Loucy (cell line): ENCODE results near the gene ZNRF3.

Experiments
- H2AFZ ChIP-seq: fragments of 200-600 bp; sonication (generic); 2 replicates; pipeline ENCODE4 v1.6.0; 2016; ENCODE audit warnings: antibody characterized with exemption, mild to moderate bottlenecking, low read length, moderate library complexity
- H3F3A ChIP-seq: fragments of 200-600 bp; 2 replicates; pipeline ENCODE4 v1.6.0; 2016; ENCODE audit warnings: antibody characterized with exemption, low read depth, mild to moderate bottlenecking
- H3K27me3 ChIP-seq: fragments of 200-600 bp; sonication (generic); 2 replicates; pipeline ENCODE4 v1.6.1; 2014; ENCODE audit warnings: low read length, mild to moderate bottlenecking; ENCODE audit not compliant: insufficient read depth, poor library complexity, severe bottlenecking
- H3K36me3 ChIP-seq: fragments of 200-600 bp; sonication (generic); 2 replicates; pipeline ENCODE4 v1.6.1; 2016; ENCODE audit warnings: low read length; ENCODE audit not compliant: insufficient read depth
- H3K4me1 ChIP-seq: fragments of 200-600 bp; sonication (generic); 2 replicates; pipeline ENCODE4 v1.5.1; 2014; ENCODE audit warnings: low read length, mild to moderate bottlenecking; ENCODE audit not compliant: insufficient read depth, poor library complexity, severe bottlenecking
- H3K4me2 ChIP-seq: fragments of 200-600 bp; sonication (generic); 2 replicates; pipeline ENCODE4 v1.6.0; 2014; ENCODE audit warnings: antibody characterized with exemption, low read length, low read depth, mild to moderate bottlenecking; ENCODE audit not compliant: poor library complexity, severe bottlenecking
- H3K4me3 ChIP-seq: fragments of 200-600 bp; sonication (generic); 2 replicates; pipeline ENCODE4 v1.5.1; 2014; ENCODE audit warnings: low read length, mild to moderate bottlenecking, mixed read lengths; ENCODE audit not compliant: poor library complexity, severe bottlenecking
- H3K79me2 ChIP-seq: fragments of 200-600 bp; sonication (generic); 2 replicates; pipeline ENCODE4 v1.6.1; 2014; ENCODE audit warnings: low read length; ENCODE audit not compliant: insufficient read depth
- H3K9ac ChIP-seq: fragments of 200-600 bp; sonication (generic); 2 replicates; pipeline ENCODE4 v1.6.0; 2014; ENCODE audit warnings: mild to moderate bottlenecking, low read depth, low read length, moderate library complexity; ENCODE audit not compliant: poor library complexity, severe bottlenecking
- H3K9me2 ChIP-seq: fragments of 200-600 bp; sonication (generic); replicated peaks from 2 replicates; pipeline ENCODE4 v1.6.1; 2016; ENCODE audit warnings: low read depth, low read length, mixed read lengths
- H3K9me3 ChIP-seq: fragments of 200-600 bp; sonication (generic); 2 replicates; pipeline ENCODE4 v1.6.1; 2014; ENCODE audit warnings: mild to moderate bottlenecking, antibody characterized with exemption, low read length, low read depth; ENCODE audit not compliant: insufficient read depth
- H4K20me1 ChIP-seq: fragments of 200-600 bp; sonication (generic); 2 replicates; pipeline ENCODE4 v1.6.0; 2014; ENCODE audit warnings: antibody characterized with exemption, low read length, mild to moderate bottlenecking; ENCODE audit not compliant: insufficient read depth, poor library complexity, severe bottlenecking
- CTCF ChIP-seq: fragments of 200-600 bp; sonication (generic); conservative IDR thresholded peaks from 2 replicates; pipeline ENCODE4 v1.5.1; 2014; ENCODE audit warnings: mild to moderate bottlenecking, antibody characterized with exemption, low read length
- EZH2phosphoT487 ChIP-seq: fragments of 200-600 bp; IDR thresholded peaks from 2 replicates; pipeline ENCODE4 v1.6.1; 2018; ENCODE audit warnings: antibody characterized with exemption, mild to moderate bottlenecking, moderate library complexity, borderline replicate concordance

ZNRF3 gene

GRCh38 chr22:29073618-29074275 is 190.4 kb downstream of the ZNRF3 start:
- no peak for TF ChIP-seq EZH2phosphoT487
- TF ChIP-seq CTCF = no peak
- Histone ChIP-seq H3K4me2 (peak overlapping the region; percentile 79), H3K9ac (peak overlapping the region; percentile 61), H4K20me1 (no peaks in the 10 kb centered on the region), H3K27me3 (no peaks in the 10 kb centered on the region), H3F3A (peaks cover 5% of the 10 kb centered on the region; the same call in 1 of the 2 replicates), H3K36me3 (no peaks in the 10 kb centered on the region), H3K4me3 (peak overlapping the region; percentile 69), H3K9me3 (no peaks in the 10 kb centered on the region), H3K79me2 (no peaks in the 10 kb centered on the region), H3K9me2 (no peaks in the 10 kb centered on the region), H3K4me1 (peaks cover 20% of the 10 kb centered on the region), H2AFZ (0 out of 2 replicates have a peak overlapping the region, but pooled peaks have one; percentile 18)

- Histone ChIP-seq H3K4me3 (no peak overlapping the region), H3K9me2 (no peaks in the 10 kb centered on the region), H3F3A (peaks cover 5% of the 10 kb centered on the region; the same call in 1 of the 2 replicates), H3K36me3 (no peaks in the 10 kb centered on the region), H3K9ac (no peak overlapping the region), H3K79me2 (no peaks in the 10 kb centered on the region), H3K4me1 (peaks cover 25% of the 10 kb centered on the region), H4K20me1 (no peaks in the 10 kb centered on the region), H2AFZ (no peak overlapping the region), H3K9me3 (no peaks in the 10 kb centered on the region), H3K4me2 (peak overlapping the region; percentile 31), H3K27me3 (no peaks in the 10 kb centered on the region)
- TF ChIP-seq CTCF = no peak
- TF ChIP-seq EZH2phosphoT487 = no peak
These were observed 191.0 kb downstream of the ZNRF3 start for GRCh38 chr22:29074276-29074772.

- H3F3A ChIP-seq = peaks cover 14% of the 10 kb centered on the region
- H3K36me3 ChIP-seq = no peaks in the 10 kb centered on the region
- H3K9ac ChIP-seq = no peak overlapping the region
- no peaks in the 10 kb centered on the region for H3K79me2 ChIP-seq
- TF ChIP-seq CTCF (peak; percentile 42), EZH2phosphoT487 (no peak)
- H3K9me3 ChIP-seq = no peaks in the 10 kb centered on the region
- H4K20me1 ChIP-seq = no peaks in the 10 kb centered on the region
- H3K4me2 ChIP-seq = peak overlapping the region; percentile 52
- no peak overlapping the region for H3K4me3 ChIP-seq
- no peaks in the 10 kb centered on the region for H3K27me3 ChIP-seq
- no peak overlapping the region for H2AFZ ChIP-seq
- H3K4me1 ChIP-seq = peaks cover 51% of the 10 kb centered on the region
- no peaks in the 10 kb centered on the region for H3K9me2 ChIP-seq
These were observed 194.9 kb downstream of the ZNRF3 start for GRCh38 chr22:29078036-29078868.
